GM19025 (cell line): ENCODE data around the gene SMARCA2.

Experiments
- ATAC-seq: cut with Tn5 transposase; IDR thresholded peaks from one replicate; pipeline ENCODE4 v1.9.1; 2021; ENCODE audit warnings: mild to moderate bottlenecking, low read depth, moderate library complexity; ENCODE audit not compliant: unreplicated experiment

Gene SMARCA2

DNA sequence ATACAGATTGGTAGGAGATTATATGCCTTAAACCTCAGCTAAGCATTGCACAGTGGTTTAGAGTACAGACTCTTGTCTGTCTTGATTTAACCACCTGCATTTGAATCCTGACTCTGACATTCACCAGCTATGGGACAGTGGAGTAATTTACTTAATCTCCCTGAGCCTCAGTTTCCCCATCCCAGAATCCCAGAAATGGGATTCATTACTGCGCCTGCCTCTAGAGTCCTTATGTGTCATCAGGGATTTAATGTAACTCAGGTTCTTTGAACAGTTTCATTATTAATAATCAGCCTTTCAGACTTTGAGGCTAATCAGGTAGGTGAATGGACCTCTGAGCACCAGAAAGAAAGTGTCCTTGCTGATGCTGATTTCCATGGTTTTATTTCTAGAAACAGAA, 149.1 kb downstream of the SMARCA2 start:
- ATAC-seq: no peak

DNA sequence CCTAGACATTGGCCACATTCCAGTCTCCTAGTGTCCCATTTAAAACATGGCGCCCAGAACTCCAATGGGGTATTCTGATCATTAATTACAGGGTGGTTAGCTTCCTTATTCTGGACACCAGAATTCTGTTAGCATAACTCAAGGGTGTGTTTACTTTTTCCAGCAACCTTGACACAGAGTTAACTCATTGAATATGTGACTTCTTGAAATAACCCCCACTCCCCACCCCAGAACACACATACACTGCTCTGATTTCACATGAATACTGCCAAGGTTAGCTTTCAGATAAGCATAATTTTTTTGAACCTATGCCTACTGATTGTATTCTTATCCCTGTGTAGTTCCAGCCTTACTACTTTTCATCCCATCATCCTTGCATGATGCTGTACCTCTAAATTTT, 151.1 kb downstream of the SMARCA2 start:
- no peak for ATAC-seq

DNA sequence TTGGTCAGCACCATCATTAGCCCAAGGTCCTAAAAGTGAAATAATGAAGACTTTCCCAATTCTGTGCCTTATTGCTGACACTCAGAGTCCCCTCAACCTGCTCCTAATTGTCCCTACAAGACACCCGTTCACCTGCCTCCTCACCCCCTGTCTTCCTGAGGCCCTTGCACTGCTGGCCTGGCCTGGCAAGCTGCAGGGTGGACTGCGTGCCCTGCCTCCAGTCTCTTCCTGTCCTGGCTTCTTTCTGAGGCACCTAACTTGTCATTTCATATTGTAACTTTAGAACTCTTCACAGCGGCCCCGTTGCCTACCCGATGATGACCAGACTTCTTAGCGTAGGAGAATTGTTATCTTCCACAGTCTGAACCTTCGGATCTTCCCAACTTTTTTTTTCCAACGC, 153.9 kb downstream of the SMARCA2 start:
- no peak for ATAC-seq

DNA sequence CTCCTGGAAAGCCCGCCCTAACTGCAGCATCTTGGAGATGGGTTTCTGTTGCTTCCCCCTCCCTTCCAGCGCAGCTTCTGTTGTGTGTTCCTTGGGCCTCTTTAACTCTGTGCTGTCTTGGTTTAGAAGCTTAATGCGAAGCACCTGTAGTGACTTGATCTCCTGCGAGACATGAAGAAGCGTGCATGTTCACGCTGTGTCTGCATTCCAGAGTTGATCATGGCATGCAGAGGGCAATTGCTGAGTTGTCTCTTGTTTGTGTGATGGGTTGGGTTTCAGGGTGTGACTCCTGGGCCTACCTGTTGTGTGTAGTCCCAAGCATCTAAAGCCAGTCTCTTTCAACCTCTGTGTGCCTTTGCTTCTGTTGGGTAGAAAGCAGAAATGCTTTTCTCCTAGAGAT, 155.6 kb downstream of the SMARCA2 start:
- no peak for ATAC-seq

DNA sequence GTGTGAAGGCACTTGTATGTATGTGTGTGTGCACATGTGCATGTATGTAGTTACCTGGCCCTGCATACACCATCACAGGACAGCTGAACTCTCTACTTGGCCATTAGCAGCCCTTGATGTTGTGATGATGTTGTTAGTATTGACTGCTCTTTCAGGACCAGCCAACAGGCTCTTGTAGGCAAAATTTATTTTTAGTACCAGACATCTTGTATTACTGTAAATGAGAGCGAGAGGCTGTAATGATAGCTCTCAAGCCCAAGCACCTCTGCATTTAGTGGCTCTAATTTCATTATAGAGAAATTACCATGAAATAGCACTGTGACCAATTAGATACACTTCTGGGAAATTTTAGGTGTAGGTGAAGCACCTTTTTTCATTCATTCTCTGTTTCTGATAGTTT, 158.0 kb downstream of the SMARCA2 start:
- ATAC-seq: no peak

DNA sequence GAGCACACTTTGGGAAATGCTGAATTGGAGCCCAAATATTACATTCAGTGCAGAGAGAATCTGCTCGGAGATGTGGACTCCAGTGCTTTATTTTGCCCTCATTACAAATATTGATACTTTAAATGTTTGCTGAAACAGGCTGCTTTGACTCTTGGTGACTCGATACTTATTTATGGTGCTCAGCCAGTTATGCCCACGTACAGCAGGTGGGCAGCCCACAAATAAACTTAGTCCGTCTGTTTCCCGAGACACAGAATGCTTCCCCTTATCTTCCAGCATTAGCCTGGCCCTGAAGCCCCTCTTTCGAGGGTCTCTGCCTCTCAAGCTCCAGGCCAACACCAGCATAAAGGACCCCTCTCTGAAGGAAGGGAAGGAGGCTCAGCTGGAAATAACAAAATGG, 158.7 kb downstream of the SMARCA2 start:
- no peak for ATAC-seq

DNA sequence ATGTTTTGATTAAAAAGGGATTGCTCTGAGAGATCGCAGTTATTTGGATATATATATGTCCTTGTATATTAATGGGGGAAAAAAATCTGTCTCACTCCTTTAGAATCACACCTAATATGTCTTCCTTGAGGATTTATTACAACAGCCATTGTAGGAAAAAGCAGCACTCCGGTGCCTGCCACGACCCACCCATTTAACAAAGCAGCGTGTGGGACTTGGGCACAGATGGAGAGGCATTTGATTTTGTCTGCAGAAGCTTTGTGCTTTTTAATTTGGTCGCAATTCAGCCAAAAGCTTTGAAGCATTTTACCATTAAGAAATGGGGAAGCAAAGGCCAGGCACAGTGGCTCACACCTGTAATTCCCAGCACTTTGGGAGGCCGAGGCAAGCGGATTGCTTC, 159.2 kb downstream of the SMARCA2 start:
- no peak for ATAC-seq

DNA sequence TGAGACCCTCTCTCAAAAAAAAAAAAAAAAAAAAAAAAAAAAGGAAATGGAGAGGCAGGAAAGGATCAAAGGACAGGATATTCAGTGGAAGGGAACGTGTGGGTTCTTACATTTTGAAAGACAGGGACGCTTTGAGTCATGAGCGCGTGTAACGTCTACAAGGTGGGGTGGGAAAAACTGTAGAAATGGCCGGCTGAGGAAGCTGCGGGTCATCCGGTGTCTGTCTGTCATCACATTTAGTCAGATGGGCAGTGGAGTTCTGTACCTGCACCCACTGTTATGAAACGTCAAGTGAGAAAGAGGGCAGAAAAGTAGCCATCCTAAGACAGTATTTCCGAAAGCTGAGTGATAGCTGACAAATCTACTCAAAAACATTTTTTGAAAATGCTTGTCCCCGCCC, 159.8 kb downstream of the SMARCA2 start:
- no peak for ATAC-seq

DNA sequence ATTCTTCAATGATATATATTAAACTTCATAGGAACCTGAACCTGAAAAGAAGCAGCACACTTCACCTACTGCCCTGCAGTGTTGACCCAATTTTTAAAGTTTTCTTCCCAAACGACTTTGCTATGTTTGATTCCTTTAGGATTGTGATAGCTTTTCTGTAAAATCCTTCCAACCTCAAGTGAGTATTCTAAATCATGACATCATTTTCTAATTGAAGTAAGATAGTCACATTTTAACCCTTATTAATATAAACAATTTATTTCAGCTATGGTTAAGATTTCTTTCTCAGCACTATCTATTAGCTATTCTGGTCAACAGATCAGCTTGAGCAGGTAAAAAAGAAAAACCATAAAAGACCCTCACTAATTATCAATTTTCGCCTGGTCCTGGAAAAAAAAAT, 162.0 kb downstream of the SMARCA2 start:
- no peak for ATAC-seq

DNA sequence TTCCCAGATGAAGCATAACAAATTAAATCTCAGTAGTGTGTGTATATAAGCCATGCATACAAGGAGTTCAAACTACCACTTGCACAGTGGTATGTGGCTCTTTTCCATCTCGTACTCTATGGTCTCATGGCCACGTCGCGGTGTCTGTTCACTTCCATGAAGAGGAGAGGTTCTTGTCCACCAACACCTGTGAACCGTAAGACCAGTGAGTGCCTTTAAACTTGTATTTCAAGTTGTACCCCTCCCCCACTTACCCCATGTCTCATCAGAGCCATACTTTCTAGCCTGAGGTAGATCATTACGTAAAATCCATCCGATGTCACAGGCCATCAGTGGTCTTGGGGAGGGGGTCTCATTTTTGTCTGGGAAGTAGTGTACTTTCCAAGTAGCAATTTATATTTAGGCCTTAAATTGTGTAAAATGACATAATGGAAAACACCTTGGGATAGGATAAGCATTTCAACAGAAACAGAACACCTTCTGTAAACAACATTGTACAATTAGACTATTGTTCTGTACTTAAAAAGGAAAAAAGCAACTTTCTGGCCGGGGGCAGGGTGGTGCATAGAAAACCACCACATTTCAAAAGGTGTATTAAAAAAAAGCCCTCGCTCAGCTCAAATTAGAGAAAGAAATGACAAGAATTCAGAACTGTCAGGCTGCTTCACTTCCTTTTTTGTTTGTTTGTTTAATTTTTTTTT, 163.0 kb downstream of the SMARCA2 start:
- ATAC-seq: no peak

DNA sequence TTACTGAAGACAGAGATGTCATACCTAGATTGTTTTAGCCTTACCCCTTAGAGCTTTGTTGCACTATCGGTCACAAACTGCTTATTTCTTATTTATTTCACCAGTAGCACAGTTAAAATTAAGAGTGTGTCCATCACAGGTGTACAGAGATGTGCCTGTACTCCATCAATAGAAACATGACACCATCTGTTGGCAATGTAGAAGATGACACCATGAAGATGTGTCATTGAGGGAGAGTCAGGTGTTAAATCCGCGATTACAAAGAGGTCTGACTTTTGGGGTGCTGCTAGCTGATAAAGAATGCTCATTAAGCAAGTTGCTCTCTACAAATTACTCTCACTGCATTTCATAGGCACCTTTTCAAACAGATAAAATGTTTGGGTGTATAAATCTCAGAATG, 164.4 kb downstream of the SMARCA2 start:
- ATAC-seq: no peak

DNA sequence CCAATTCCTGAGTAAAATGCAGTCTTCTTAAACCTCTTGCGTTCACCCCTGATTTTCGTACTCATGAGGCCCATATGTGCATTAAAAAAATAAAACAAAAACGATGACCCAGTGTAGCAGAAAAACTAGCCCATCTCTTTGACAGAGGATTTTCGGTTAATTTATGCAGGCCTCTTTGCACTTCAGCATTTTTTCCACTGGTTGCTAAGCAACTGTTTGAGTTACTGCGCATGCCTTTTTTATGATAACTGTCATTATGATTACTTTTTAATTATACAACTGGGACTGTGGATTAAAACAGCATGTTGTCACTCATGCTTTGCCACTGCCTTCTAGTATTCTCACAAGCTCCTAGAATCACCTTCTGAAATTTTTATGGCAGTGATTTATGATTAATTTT, 165.0 kb downstream of the SMARCA2 start:
- no peak for ATAC-seq

DNA sequence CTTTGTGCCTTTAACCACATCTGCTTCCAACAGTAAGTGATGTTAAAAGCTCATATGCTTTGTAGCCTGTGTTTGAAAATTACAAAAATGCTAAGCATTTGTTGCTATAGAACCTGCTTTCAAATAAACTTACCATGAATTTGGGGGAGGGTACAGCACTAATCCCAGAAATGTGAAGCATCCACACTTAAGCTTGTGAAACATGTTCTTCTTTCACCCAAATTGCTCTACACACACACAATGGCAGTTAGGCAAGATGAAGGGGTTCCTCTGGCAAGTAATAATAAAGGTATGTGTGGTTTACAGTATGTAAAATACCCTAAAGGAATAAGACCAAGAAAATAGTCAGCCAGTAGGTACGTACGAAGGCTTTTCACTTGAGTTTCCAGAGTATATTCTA, 165.6 kb downstream of the SMARCA2 start:
- ATAC-seq: no peak

DNA sequence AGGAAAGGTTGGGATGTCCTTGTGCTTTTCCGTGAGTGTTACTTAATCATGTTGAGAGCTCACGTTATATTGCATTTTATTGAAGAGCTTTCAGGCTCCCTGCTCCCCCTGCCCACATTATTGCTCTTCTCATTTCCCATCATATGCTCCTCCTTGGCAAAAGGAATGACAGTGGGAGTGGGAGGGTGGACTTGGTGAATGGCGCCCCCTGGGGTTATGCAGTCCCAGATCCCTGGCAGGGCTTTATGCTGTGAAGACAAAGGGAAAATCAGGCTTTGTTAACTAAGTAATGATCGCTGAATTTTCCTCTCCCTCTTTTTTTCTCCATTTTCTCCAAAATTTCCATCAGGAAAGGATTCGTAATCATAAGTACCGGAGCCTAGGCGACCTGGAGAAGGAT, 166.6 kb downstream of the SMARCA2 start:
- ATAC-seq: no peak

DNA sequence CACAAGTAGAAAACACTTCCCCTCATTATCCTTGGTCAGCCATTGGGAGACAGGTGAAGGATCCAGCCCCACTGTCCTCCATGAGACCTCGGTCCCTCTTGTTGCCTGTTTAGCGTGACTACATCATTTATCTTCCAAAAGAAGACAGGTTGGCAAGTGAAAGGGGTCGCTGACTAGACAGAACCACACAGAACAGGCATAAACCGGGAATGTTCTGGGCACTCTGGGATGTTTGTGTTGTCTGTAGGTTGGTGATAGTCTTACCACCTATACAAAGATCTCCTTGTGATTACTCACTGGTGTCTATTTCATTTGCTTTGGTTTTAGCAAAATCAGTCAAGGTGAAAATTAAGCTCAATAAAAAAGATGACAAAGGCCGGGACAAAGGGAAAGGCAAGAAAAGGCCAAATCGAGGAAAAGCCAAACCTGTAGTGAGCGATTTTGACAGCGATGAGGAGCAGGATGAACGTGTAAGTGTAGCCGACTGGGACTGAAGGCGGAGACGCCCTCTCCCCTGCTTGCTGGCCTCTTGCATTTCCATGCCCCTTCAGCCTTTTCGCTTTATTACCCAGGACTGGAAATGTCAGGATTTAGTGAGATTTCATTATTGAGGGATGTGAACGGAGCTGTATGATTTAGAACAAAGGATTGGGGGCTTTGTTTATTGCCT, 175.9 kb downstream of the SMARCA2 start:
- no peak for ATAC-seq

DNA sequence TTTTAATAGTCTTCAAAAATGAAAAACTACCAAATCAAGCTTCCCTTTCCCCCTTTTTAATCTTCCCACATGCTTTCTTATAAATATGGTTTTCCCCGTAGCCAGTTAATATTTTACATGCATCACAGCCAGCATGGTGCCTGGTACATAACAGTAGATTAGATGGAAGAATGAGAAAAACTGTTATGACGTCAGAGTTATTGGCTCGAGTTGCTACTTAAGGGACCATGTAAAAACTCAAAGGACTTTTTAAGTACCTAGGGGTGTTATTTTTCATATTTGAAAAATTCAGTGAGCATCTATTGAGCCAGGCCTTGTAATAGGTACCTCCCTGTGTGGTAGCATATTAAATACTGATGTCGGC, 176.4 kb downstream of the SMARCA2 start:
- no peak for ATAC-seq

DNA sequence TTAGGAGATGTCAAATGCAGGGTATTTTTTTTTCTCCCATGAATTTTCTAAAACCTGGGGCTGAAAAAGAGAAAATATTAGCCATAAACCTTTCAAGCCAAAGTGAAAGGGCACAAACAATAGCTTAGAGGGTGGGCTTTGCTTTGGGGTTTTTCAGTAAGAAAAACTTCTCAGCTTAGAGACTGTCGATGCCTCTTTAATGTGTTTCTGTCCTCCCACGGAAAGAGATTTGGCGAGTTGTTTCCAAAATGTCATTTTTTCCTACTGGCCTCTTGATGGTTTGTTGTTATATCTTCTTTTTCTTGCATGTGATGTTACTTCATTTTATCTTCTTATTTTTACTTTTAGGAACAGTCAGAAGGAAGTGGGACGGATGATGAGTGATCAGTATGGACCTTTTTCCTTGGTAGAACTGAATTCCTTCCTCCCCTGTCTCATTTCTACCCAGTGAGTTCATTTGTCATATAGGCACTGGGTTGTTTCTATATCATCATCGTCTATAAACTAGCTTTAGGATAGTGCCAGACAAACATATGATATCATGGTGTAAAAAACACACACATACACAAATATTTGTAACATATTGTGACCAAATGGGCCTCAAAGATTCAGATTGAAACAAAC, 177.3 kb downstream of the SMARCA2 start:
- ATAC-seq: no peak

DNA sequence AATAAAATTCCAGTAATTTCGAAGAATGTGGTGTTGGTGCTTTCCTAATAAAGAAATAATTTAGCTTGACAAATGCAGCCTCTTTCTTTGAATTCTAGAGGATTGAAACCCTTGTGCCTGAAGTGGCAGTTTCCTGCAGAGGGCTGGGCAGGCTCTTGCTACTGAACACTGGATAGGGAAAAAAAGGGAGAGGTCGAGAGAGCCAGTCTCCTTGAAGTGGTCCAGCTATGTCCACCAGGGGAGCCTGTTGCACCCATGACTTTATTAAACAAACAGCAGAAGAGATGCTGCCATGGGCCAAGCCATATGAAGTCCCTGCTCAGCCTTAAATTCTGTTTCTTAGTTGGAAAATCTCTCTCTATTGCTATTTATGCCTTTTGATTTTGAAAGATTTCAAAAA, 178.4 kb downstream of the SMARCA2 start:
- no peak for ATAC-seq

DNA sequence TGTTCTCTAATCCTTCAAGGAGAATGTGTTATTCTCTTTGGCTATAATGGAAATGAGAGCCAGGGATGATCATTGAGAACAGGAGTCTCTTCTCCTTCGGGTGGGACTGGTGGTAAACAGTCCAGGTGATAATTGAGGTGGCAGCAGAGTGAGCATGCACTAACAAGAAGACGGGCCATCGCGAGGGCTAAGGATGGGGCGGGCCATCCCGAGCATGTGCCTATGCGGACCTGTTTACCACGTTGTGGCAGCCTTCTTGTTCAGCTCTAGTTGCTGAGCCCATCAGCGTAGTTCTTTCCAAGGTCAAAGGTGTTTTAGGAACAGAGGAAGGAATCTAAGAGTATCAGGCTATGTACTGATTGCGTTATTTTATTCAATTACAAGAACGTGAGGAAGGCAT, 180.1 kb downstream of the SMARCA2 start:
- ATAC-seq: no peak

DNA sequence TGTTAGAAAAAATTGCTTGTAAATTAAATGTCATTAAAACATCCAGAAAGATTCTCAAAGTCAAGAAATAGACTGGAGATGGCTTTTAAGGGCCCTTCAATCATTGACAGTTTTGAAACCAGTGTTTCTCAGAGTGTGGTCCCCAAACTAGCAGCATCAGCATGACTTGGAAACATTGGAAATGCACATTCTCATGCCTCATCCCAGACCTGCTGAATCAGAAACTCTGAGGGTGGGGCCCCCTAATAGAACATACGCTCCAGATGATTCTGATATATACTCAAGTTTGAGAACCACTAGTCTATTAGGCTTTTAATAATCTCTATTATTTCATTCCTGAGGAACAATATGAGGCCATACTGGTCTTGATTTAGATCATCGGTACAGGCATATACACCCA, 181.6 kb downstream of the SMARCA2 start:
- no peak for ATAC-seq

DNA sequence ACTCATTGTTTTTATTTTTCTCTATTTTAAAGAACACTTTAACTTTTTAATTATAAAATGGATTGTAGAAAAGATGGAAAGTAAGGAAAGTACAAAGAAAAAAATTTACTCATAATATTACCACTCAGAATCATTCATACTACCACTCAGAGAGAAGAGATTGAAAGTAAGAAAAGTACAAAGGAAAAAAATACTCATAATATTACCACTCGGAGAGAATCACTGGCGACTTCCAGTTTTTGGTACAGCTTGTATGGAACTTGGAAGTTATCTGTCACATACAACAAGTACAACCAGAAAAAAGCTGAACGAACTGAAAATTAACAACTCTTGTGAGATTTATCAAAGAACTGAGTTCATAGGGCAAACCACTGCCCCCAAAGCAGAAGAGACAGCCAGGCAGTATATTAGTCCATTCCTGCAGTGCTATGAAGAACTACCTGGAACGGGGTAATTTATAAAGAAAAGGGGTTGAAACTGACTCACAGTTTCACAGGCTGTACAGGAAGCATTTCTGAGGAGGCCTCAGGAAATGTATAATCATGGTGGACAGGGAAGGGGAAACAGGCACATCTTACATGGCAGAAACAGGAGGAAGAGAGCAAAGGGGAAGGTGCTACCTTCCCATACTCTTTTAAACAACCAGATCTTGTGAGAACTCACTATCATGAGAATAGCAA, 183.9 kb downstream of the SMARCA2 start:
- no peak for ATAC-seq
